ENCODE data around the gene SUPT5H.

Gene SUPT5H

DNA sequence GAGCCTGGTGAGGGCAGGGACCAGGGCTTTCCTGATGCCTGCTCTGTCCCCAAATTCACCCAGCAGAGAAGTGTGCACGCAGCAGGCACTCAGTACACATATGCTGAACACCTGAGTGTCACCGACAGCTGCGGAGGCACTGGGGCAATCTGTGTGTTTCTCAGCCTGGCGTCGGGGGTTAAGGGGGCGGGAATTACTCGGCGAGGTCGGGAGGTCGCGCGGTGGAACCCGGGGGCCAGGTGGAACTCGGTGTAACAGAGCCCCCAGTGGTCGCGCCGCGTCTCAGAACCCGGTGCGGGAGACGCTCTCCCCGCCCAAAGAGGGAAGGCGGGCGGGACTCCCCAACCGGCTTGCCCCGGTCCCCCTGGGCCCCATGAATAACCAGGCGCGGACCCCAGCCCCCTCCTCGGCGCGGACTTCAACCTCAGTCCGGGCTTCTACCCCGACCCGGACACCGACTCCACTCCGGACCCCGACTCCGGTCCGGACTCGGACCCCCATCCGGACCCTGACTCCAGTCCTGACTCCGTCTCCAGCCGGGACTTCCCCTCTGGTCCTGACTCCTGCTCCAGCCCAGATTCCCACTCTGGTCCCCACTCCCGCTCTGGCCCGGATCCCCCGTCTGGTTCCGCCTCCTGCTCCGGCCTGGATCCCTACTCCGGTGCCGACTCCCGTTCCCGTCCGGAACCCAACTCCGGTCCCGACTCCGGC lies 69.6 kb downstream of the SUPT5H start, which contains the start of gene SELENOV:
SELENOV (plus strand) TSS at position 300 of the 711 bp plus-strand sequence; CDS start at position 374, 74 bp downstream.
- DNase-seq (ENCODE audit: low read depth, low spot score), result no peak
- ChIA-PET POLR2A (no interaction called here), CTCF (interaction anchor here (1.1 to 7.0 kb wide), 3 partner anchors 12 to 117 kb away, joined by 3 to 28 read pairs (median 15); partner anchors contain the start of gene EID2B)
- no peak for TF ChIP-seq CTCF (IDR thresholded peaks at IDR 0.05; ENCODE audit: insufficient read depth, low read length, missing control alignments)
- H3K4me3 ChIP-seq (ENCODE audit: low read depth, low read length), result no peak within 1 kb of the TSS; the same call in none of the 2 replicates

- ChIA-PET POLR2A (no interaction called here), CTCF (interaction anchor here (1.1 to 7.0 kb wide), 3 partner anchors 13 to 118 kb away, joined by 3 to 28 read pairs (median 15); partner anchors contain the start of gene EID2B)
- no peak for TF ChIP-seq CTCF (IDR thresholded peaks at IDR 0.05; ENCODE audit: insufficient read depth, low read length, missing control alignments)
- no peak for DNase-seq (ENCODE audit: low read depth, low spot score)
- no peak overlapping the region; the same call in none of the 2 replicates for H3K4me3 ChIP-seq (ENCODE audit: low read depth, low read length)
Measured at GRCh38 chr19:39515551-39516191, 70.3 kb downstream of the SUPT5H start.

DNA sequence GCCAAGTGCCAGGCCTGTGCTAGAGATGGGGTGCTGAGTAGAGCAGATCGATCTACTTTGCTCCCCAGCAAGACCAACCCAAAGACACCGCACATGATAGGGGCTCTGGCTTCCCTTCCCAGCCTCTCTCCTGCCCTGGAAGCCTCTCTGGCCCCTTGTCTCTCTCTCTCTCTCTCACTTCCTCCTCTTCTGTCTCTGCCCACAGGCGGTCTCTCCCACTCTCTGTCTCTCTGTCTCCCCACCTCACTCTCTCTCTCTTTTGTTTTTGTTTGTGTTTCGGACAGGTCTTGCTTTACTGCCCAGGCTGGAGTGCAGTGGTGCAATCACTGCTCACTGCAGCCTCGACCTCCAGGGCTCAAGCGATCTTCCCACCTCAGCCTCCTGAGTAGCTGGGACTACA lies 70.9 kb downstream of the SUPT5H start:
- no peak overlapping the region for H3K4me3 ChIP-seq (ENCODE audit: low read depth, low read length)
- no peak for DNase-seq (ENCODE audit: low read depth, low spot score)
- ChIA-PET CTCF (interaction anchor here (3.6 kb wide), 1 partner anchor 13 kb away, joined by 15 read pairs; no protein-coding TSS in a partner anchor), POLR2A (no interaction called here)
- no peak for TF ChIP-seq CTCF (IDR thresholded peaks at IDR 0.05; ENCODE audit: insufficient read depth, low read length, missing control alignments)

- POLR2A ChIA-PET, result no interaction called here
- CTCF ChIA-PET, result interaction anchor here (0.6 to 1.2 kb wide), 2 partner anchors 16 to 124 kb away, joined by 3 to 4 read pairs; partner anchors contain the start of gene EID2B
- no peak overlapping the region for H3K4me3 ChIP-seq (ENCODE audit: low read depth, low read length)
- no peak for TF ChIP-seq CTCF (IDR thresholded peaks at IDR 0.05; ENCODE audit: insufficient read depth, low read length, missing control alignments)
- DNase-seq (ENCODE audit: low read depth, low spot score), result no peak
Measured at GRCh38 chr19:39517432-39517831, 72.0 kb downstream of the SUPT5H start.

DNA sequence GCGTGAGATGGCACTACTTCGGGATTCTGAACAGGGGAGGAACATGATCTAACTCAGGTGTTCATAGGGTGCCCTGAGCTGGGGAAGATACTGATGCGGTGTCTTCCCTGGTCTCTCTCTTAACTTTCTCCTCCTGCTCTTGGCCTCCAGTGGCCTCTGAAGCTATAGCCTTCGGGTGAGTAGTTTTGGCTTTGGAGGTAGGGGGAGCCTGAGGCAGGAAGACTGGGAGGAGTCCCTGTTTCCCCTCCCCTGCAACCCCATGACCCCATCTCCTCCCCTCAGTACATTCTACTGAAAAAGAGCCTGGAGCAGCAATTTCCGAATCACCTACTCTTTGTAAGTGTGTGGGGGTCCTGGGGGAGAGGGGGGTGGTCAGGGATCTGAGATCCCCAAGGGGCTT lies 73.1 kb downstream of the SUPT5H start:
- TF ChIP-seq CTCF (IDR thresholded peaks at IDR 0.05; ENCODE audit: insufficient read depth, low read length, missing control alignments), result no peak
- ChIA-PET POLR2A (no interaction called here), CTCF (interaction anchor here (0.9 to 2.2 kb wide), 4 partner anchors 11 to 15 kb away, joined by 3 to 8 read pairs (median 4); partner anchors contain the start of gene EID2B)
- no peak for DNase-seq (ENCODE audit: low read depth, low spot score)
- H3K4me3 ChIP-seq (ENCODE audit: low read depth, low read length), result no peak overlapping the region

GRCh38 chr19:39518975-39519374 lies 73.6 kb downstream of the SUPT5H start:
- H3K4me3 ChIP-seq (ENCODE audit: low read depth, low read length), result no peak overlapping the region
- ChIA-PET CTCF (interaction anchor here (0.9 to 2.2 kb wide), 3 partner anchors 11 to 16 kb away, joined by 3 to 8 read pairs (median 3); partner anchors contain the start of gene EID2B), POLR2A (no interaction called here)
- no peak for TF ChIP-seq CTCF (IDR thresholded peaks at IDR 0.05; ENCODE audit: insufficient read depth, low read length, missing control alignments)
- no peak for DNase-seq (ENCODE audit: low read depth, low spot score)

All from AG04449 (cell line).